Trophoblast cell (in vitro differentiated cells and primary cell): ENCODE results near the gene PCF11.

Source experiments
- DNase-seq, 2 donors: peaks; one replicate each; pipeline ENCODE4 v3.0.0-alpha.2; 2016
- H2AFZ ChIP-seq: 2 replicates; pipeline ENCODE4 v1.6.1; 2013; ENCODE audit warnings: low read length, moderate library complexity, mild to moderate bottlenecking; ENCODE audit not compliant: insufficient read depth, poor library complexity
- H2AK5ac ChIP-seq: 2 replicates; pipeline ENCODE4 v1.6.1; 2013; ENCODE audit warnings: mild to moderate bottlenecking, low read length
- H2BK120ac ChIP-seq: 2 replicates; pipeline ENCODE4 v1.6.1; 2013; ENCODE audit warnings: low read length, mild to moderate bottlenecking, moderate library complexity; ENCODE audit not compliant: insufficient read depth, poor library complexity
- H2BK12ac ChIP-seq: 2 replicates; pipeline ENCODE4 v1.6.1; 2013; ENCODE audit warnings: mild to moderate bottlenecking, low read length, moderate library complexity
- H2BK5ac ChIP-seq: 2 replicates; pipeline ENCODE4 v1.6.1; 2013; ENCODE audit warnings: low read length, low read depth, moderate library complexity, mild to moderate bottlenecking; ENCODE audit not compliant: poor library complexity
- H3K14ac ChIP-seq: 2 replicates; pipeline ENCODE4 v1.6.1; 2013; ENCODE audit warnings: mild to moderate bottlenecking, low read length
- H3K18ac ChIP-seq: 2 replicates; pipeline ENCODE4 v1.6.1; 2013; ENCODE audit warnings: mild to moderate bottlenecking, low read length
- H3K23ac ChIP-seq: 2 replicates; pipeline ENCODE4 v1.6.1; 2013; ENCODE audit warnings: low read length
- H3K27ac ChIP-seq: 2 replicates; pipeline ENCODE4 v1.5.1; 2013; ENCODE audit warnings: low read depth, mild to moderate bottlenecking, inconsistent platforms, low read length, moderate library complexity
- H3K27me3 ChIP-seq: 2 replicates; pipeline ENCODE4 v1.6.1; 2013; ENCODE audit warnings: inconsistent platforms, mild to moderate bottlenecking, low read length, moderate library complexity; ENCODE audit not compliant: insufficient read depth
- H3K36me3 ChIP-seq, 2 experiments: 1 replicate in 1 of 2; 2 replicates in 1 of 2; pipeline ENCODE4 v1.6.1; 2013; ENCODE audit warnings: low read length in 2 of 2, mild to moderate bottlenecking in 2 of 2, moderate library complexity in 1 of 2; ENCODE audit not compliant: insufficient read depth in 2 of 2, control insufficient read depth in 1 of 2
- H3K4ac ChIP-seq: 2 replicates; pipeline ENCODE4 v1.6.1; 2013; ENCODE audit warnings: low read depth, mild to moderate bottlenecking, low read length, moderate library complexity
- H3K4me1 ChIP-seq, 2 experiments: 1 replicate in 1 of 2; 2 replicates in 1 of 2; pipeline ENCODE4 v1.6.1; 2013; ENCODE audit warnings: low read length in 2 of 2, mild to moderate bottlenecking in 2 of 2, moderate library complexity in 1 of 2; ENCODE audit not compliant: insufficient read depth in 2 of 2, control insufficient read depth in 1 of 2
- H3K4me2 ChIP-seq: 2 replicates; pipeline ENCODE4 v1.6.1; 2013; ENCODE audit warnings: inconsistent platforms, mild to moderate bottlenecking, low read length, moderate library complexity
- H3K4me3 ChIP-seq: 2 replicates; pipeline ENCODE4 v1.5.1; 2013; ENCODE audit warnings: mild to moderate bottlenecking, low read depth, low read length, inconsistent platforms
- H3K79me1 ChIP-seq: one replicate; pipeline ENCODE4 v1.6.1; 2013; ENCODE audit warnings: low read length
- H3K79me2 ChIP-seq: 2 replicates; pipeline ENCODE4 v1.6.1; 2013; ENCODE audit warnings: low read length, mild to moderate bottlenecking; ENCODE audit not compliant: control insufficient read depth, insufficient read depth, poor library complexity
- H3K9ac ChIP-seq: 2 replicates; pipeline ENCODE4 v1.6.1; 2013; ENCODE audit warnings: mild to moderate bottlenecking, low read length
- H3K9me3 ChIP-seq: 2 replicates; pipeline ENCODE4 v1.6.1; 2013; ENCODE audit warnings: low read depth, mild to moderate bottlenecking, control low read depth, inconsistent platforms, low read length; ENCODE audit not compliant: insufficient read depth
- H4K12ac ChIP-seq: 2 replicates; pipeline ENCODE4 v1.6.1; 2013; ENCODE audit warnings: low read depth, mild to moderate bottlenecking, low read length, moderate library complexity
- H4K8ac ChIP-seq: 2 replicates; pipeline ENCODE4 v1.6.1; 2013; ENCODE audit warnings: low read depth, mild to moderate bottlenecking, low read length, moderate library complexity
- H4K91ac ChIP-seq: one replicate; pipeline ENCODE4 v1.6.1; 2013; ENCODE audit warnings: low read depth, mild to moderate bottlenecking, low read length, moderate library complexity
- WGBS: extraction: QIAGEN DNeasy Blood & Tissue Kit; methylation state at CpG from one replicate; pipeline ENCODE4 v1.1.7; 2013; ENCODE audit warnings: missing lambda C conversion rate; ENCODE audit not compliant: insufficient read length, insufficient coverage; ENCODE audit errors: extremely low coverage; 5-methylcytosine and 5-hydroxymethylcytosine counted together

The PCF11 gene

DNA sequence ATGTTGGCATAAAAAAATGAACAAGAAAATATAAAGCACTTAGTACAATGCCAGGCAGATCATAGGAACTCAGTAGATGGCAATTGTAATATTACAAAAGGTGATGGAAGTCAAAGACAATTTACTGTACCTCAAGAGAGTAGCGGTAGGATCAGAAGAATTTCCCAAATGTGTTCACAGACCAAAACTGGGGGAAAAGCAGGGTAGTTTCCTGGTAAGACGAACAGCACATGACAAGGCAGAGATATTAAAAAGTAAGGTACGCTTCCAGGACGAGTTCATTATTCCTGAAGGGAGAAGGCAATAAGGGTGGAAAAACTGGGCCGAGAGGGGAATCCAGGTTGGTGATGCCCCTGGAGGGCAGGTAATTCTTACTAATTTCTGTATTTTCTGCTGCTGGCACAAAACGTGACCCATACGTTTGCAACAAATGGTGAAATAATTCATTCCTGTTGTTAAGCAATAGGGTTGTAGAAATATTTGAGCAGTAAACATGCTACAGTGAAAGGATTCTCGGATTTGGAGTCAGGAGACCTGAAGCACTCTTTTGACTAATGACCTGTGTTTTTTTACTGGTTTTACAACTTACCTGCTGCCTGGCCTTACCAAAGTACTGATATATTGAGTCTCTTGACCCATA is 35.8 kb downstream of the PCF11 start:
- peak overlapping the region; percentile 93 for H3K4me3 ChIP-seq
- H3K18ac ChIP-seq = no peak overlapping the region
- peak overlapping the region; percentile 66 for H3K4ac ChIP-seq
- WGBS = no CpG with 5 or more reads among the region's 8 CpGs
- H4K8ac ChIP-seq = peak overlapping the region; percentile 2
- peak overlapping the region; percentile 78 for H3K9ac ChIP-seq
- H3K27me3 ChIP-seq = no peaks in the 10 kb centered on the region
- H2BK12ac ChIP-seq = no peak overlapping the region
- H2BK5ac ChIP-seq = no peak overlapping the region
- H3K4me1 ChIP-seq = peaks cover 0 to 5% of the 10 kb centered on the region in 2 experiments
- peaks cover 2% of the 10 kb centered on the region for H3K79me1 ChIP-seq
- no peaks in the 10 kb centered on the region for H3K79me2 ChIP-seq
- H3K23ac ChIP-seq = no peak overlapping the region
- H2AFZ ChIP-seq = no peak overlapping the region
- H2BK120ac ChIP-seq = no peak overlapping the region
- H3K27ac ChIP-seq = no peak overlapping the region
- no peak overlapping the region for H2AK5ac ChIP-seq
- H3K4me2 ChIP-seq = peak overlapping the region; percentile 93
- H3K9me3 ChIP-seq = no peaks in the 10 kb centered on the region
- H3K14ac ChIP-seq = no peak overlapping the region
- no peak overlapping the region for H4K12ac ChIP-seq
- no peak overlapping the region for H4K91ac ChIP-seq
- peak; percentile 68 to 91 for DNase-seq
- H3K36me3 ChIP-seq = peaks cover 9 to 15% of the 10 kb centered on the region in 2 experiments

DNA sequence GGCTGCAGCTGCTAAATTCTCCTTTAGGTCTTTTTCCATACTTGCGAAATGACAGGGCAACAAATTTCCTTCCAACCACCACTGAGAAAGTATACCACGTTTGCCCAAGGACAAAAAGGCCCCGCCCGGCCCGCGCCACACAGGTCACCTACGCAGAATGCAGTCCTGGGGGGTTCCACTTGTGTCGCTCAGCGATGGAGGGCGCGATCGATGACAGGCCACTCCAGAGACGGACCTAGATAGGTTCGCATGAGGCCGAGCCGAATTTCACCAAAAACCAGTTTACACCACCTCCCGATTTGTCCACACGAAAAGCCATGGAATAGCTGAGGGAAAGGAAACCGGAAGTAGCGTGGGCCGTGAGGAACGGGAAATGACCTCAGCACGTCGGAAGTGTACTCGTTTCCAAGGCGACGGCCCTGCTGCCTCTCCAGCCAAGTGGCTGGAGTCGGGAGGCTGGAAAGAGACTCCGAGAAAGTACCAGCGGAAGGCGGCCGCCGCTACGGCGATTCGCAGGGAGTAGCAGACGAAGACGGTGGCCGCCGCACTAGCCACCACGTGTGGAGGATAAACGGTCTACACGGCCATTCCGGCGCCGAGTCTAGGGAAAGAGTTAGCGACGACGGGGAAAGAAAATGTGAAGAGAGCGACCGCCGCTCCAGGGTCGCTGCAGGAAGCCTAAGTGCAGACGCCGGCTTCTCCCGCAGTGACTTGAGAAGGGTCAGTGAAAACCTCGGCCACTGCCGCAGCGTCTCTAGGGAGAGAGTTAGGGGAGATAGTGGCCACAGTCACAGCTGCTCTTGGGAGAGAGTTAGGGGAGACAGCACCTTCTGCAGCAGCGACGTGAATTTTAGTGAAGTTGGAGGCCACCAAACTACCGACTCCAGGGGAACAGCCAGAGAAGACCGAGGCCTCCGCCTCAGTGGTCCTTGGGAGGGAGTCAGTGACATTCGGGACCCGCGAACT is 36.7 kb downstream of the PCF11 start, which contains the start of gene ANKRD42:
Gene ANKRD42 (plus strand): TSS at position 398 of the 966 bp plus-strand sequence. CDS start 959 bp downstream, outside the sequence.
- Histone ChIP-seq H2AK5ac (no peak within 1 kb of the TSS), H3K36me3 (peaks cover 9 to 15% of the 10 kb centered on the region in 2 experiments), H3K79me2 (no peaks in the 10 kb centered on the region), H4K91ac (peak within 1 kb of the TSS; percentile 27), H3K9ac (peak within 1 kb of the TSS; percentile 78), H3K18ac (no peak within 1 kb of the TSS), H2BK5ac (no peak within 1 kb of the TSS), H3K79me1 (peaks cover 2% of the 10 kb centered on the region), H2BK12ac (no peak within 1 kb of the TSS), H3K23ac (no peak within 1 kb of the TSS), H4K8ac (peak within 1 kb of the TSS; percentile 49), H3K4ac (peak within 1 kb of the TSS; percentile 66), H2BK120ac (no peak within 1 kb of the TSS), H3K4me2 (peak within 1 kb of the TSS; percentile 93), H3K4me3 (peak within 1 kb of the TSS; percentile 93), H3K9me3 (no peaks in the 10 kb centered on the region), H4K12ac (no peak within 1 kb of the TSS), H3K14ac (no peak within 1 kb of the TSS), H3K27ac (peak within 1 kb of the TSS; percentile 13), H2AFZ (peak within 1 kb of the TSS; percentile 62), H3K4me1 (peaks cover 0 to 5% of the 10 kb centered on the region in 2 experiments), H3K27me3 (no peaks in the 10 kb centered on the region)
- peak; percentile 97 to 99 for DNase-seq
- WGBS = no CpG with 5 or more reads among the region's 67 CpGs

DNA sequence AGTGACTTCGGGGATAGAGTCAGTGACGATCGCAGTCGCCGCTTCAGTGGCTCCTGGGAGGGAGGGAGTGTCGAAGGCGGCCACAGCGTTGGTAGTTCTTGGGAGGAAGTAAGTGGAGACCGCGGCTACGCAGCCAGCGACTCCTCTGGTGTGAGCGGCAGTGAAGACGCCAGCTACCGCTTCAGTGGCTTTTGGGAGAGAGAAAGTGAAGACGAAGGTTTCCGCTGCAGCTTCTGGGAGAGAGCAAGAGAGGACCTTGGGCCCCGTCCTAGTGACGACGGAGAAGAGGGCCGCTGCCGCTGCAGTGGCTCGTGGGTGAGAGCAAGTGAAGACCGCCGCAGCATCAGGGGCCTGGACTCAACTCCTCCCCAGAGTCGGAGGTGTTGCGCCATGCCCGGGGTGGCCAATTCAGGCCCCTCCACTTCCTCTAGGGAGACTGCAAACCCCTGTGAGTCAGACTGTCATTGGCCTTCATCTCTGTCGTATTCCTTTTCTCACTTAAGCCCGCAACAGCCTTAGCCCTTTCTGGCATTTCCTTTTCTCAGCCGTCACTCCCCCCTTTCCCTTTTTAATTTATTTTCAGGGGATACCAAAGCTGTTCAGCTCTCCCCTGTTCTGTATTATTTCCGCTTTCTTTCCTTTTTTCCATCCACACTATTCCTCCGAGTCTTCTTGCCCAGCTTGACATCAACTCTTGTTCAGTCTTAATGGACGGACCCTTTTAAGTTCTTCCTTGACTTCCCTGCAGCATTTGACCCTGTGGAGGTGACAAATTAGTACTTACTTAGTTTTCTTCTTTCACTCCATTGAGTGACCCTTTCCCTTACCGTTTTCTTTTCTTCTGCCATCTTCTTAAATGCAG is 37.6 kb downstream of the PCF11 start:
- Histone ChIP-seq H3K27me3 (no peaks in the 10 kb centered on the region), H3K4ac (no peak overlapping the region), H3K79me1 (peaks cover 2% of the 10 kb centered on the region), H2AFZ (peak overlapping the region; percentile 62), H3K18ac (no peak overlapping the region), H4K91ac (no peak overlapping the region), H3K4me2 (peak overlapping the region; percentile 93), H3K4me1 (peaks cover 0 to 5% of the 10 kb centered on the region in 2 experiments), H3K14ac (no peak overlapping the region), H2BK12ac (no peak overlapping the region), H2BK120ac (no peak overlapping the region), H4K12ac (no peak overlapping the region), H2BK5ac (no peak overlapping the region), H3K9me3 (no peaks in the 10 kb centered on the region), H3K27ac (no peak overlapping the region), H2AK5ac (no peak overlapping the region), H3K23ac (no peak overlapping the region), H3K36me3 (peaks cover 6 to 15% of the 10 kb centered on the region in 2 experiments), H3K4me3 (peak overlapping the region; percentile 93), H3K79me2 (no peaks in the 10 kb centered on the region), H4K8ac (peak overlapping the region; percentile 10), H3K9ac (peak overlapping the region; percentile 65)
- DNase-seq = peak; percentile 55 to 68
- no CpG with 5 or more reads among the region's 35 CpGs for WGBS

DNA sequence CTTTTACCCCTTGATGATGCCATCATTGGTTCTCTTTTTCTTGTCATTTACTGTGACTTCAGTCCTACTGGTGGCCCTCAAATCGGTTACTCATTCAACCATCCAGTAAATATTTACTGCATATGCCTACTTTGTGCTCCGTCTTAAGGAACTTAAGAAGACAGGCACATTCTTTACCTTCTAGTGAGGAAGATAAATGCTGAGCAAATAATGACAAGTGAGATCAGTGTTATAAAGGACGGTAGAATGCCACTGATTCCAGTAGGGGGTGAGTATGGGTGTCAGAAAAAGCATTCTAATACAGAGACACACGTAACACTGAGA is 38.2 kb downstream of the PCF11 start:
- peaks cover 0 to 5% of the 10 kb centered on the region in 2 experiments for H3K4me1 ChIP-seq
- H3K79me1 ChIP-seq = peaks cover 2% of the 10 kb centered on the region
- no peaks in the 10 kb centered on the region for H3K79me2 ChIP-seq
- H3K27ac ChIP-seq = no peak overlapping the region
- no peak overlapping the region for H3K4me2 ChIP-seq
- no peak overlapping the region for H4K12ac ChIP-seq
- H3K4me3 ChIP-seq = no peak overlapping the region
- no peak overlapping the region for H3K9ac ChIP-seq
- no peak overlapping the region for H2BK120ac ChIP-seq
- H3K23ac ChIP-seq = no peak overlapping the region
- H2BK5ac ChIP-seq = no peak overlapping the region
- peak in 1 of 2 donors; percentile 15 for DNase-seq
- H3K9me3 ChIP-seq = no peaks in the 10 kb centered on the region
- no peak overlapping the region for H4K91ac ChIP-seq
- H2BK12ac ChIP-seq = no peak overlapping the region
- H4K8ac ChIP-seq = no peak overlapping the region
- H3K4ac ChIP-seq = no peak overlapping the region
- no peak overlapping the region for H2AFZ ChIP-seq
- H3K14ac ChIP-seq = no peak overlapping the region
- no peak overlapping the region for H2AK5ac ChIP-seq
- peaks cover 3 to 13% of the 10 kb centered on the region in 2 experiments for H3K36me3 ChIP-seq
- WGBS = no CpG with 5 or more reads among the region's 4 CpGs
- H3K27me3 ChIP-seq = no peaks in the 10 kb centered on the region
- no peak overlapping the region for H3K18ac ChIP-seq
